Measurements from ENCODE around the gene MEI4. TPM values are rescaled to one million over a fixed set of nuclear protein-coding genes. Genes with fewer than 3 reads are reported as not detected.

Gene MEI4
- total RNA-seq, 1 experiment from 2014 or later: not detected

DNA sequence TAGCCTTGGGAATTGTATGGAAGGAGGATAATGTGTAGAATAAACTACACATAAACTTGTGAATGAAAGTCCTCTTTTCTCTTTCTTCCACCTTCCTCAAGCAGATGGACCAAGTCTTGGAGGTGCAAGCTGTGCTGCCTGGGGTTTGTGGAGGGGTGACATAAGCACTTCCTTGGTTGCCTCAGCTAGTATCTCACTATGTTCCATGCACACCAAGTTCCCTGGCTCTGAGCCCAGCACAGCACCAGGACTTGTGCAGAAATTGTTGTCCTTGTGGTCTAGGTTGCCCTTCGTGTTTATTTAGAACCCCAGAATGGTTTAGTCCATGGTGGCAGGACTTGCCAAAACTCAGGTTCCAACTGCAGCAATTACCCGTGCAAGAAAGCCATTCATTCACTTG is 110.3 kb downstream of the MEI4 start:
- Histone ChIP-seq H3K79me2 (ENCODE audit: low read length) (no peaks in the 10 kb centered on the region), H3K27ac (ENCODE audit: low read length) (no peak overlapping the region), H3K27me3 (ENCODE audit: low read length) (no peaks in the 10 kb centered on the region)

DNA sequence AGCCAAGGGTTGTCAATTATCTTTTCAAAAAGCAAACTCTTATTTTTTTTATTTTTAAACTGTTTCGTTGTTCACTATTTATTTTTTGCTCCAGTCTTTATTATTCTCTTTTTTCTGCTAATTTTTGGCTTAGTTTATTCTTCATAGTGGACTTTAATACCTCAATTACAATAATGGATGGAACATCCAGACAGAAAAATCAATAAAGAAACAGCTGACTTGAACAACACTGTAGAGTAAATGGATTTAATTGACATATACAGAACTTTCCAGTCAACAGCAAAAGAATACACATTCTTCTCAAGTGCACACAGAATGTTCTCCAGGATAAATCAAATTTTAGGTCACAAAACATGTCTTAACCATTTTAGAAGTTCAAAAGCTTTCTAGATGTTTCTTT is 111.5 kb downstream of the MEI4 start:
- Histone ChIP-seq H2AFZ (ENCODE audit: low read length) (no peak overlapping the region), H3K9ac (ENCODE audit: low read length) (no peak overlapping the region), H3K4me1 (ENCODE audit: low read length) (no peaks in the 10 kb centered on the region), H3K4me2 (ENCODE audit: low read depth, low read length, poor library complexity, severe bottlenecking) (no peak overlapping the region), H3K27ac (ENCODE audit: low read length) (no peak overlapping the region), H4K20me1 (ENCODE audit: insufficient read depth, low read depth, low read length) (no peaks in the 10 kb centered on the region), H3K9me3 (ENCODE audit: low read length) (peaks cover 10% of the 10 kb centered on the region), H3K79me2 (ENCODE audit: low read length) (no peaks in the 10 kb centered on the region), H3K36me3 (ENCODE audit: insufficient read depth, low read length) (no peaks in the 10 kb centered on the region), H3K4me3 (ENCODE audit: low read length) (no peak overlapping the region), H3K9me2 (replicated peaks; ENCODE audit: insufficient read depth, low read length) (no peaks in the 10 kb centered on the region), H3K27me3 (ENCODE audit: low read length) (no peaks in the 10 kb centered on the region)
- no peak for DNase-seq

More for the DNA sequence above, 110.3 kb downstream of the MEI4 start:
- H3K4me2 ChIP-seq (ENCODE audit: low read depth, low read length, poor library complexity, severe bottlenecking): no peak overlapping the region
- H3K9ac ChIP-seq (ENCODE audit: low read length): no peak overlapping the region
- no peak for DNase-seq
- no peak overlapping the region for H2AFZ ChIP-seq (ENCODE audit: low read length)
- H3K9me3 ChIP-seq (ENCODE audit: low read length): peaks cover 6% of the 10 kb centered on the region; the same call in 1 of the 2 replicates
- no peak overlapping the region for H3K4me3 ChIP-seq (ENCODE audit: low read length)
- H3K9me2 ChIP-seq (replicated peaks; ENCODE audit: insufficient read depth, low read length): no peaks in the 10 kb centered on the region
- no peaks in the 10 kb centered on the region for H3K4me1 ChIP-seq (ENCODE audit: low read length)
- no peaks in the 10 kb centered on the region for H3K36me3 ChIP-seq (ENCODE audit: insufficient read depth, low read length)
- H4K20me1 ChIP-seq (ENCODE audit: insufficient read depth, low read depth, low read length): no peaks in the 10 kb centered on the region

DNA sequence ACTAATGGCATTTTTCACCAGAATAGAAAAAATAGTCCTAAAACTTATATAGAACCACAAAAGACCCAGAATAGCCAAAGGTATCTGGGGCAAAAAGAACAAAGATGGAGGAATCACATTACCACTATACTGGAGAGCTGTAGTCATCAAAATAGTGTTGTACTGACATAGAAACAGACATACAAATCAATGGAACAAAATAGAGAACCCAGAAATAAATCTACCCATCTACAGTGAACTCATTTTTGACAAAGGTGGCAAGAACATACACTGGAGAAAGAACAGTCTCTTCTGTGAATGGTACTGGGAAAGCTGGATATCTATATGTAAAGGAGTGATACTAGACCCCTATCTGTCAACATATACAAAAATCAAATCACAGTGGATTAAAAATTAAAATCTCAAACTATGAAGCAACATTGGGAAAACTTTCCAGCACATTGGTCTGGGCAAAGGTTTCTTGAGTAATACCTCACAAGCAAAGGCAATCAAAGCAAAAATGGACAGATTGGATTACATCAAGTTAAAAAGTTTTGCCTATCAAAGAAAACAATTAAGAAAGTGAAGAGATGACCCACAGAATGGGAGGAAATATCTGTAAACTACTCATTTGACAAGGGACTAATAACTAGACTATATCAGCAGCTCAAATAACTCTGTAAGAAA is 120.5 kb downstream of the MEI4 start:
- no peaks in the 10 kb centered on the region for H4K20me1 ChIP-seq (ENCODE audit: insufficient read depth, low read depth, low read length)
- no peaks in the 10 kb centered on the region for H3K9me2 ChIP-seq (replicated peaks; ENCODE audit: insufficient read depth, low read length)
- H3K79me2 ChIP-seq (ENCODE audit: low read length): no peaks in the 10 kb centered on the region
- no peak for DNase-seq
- no peaks in the 10 kb centered on the region for H3K36me3 ChIP-seq (ENCODE audit: insufficient read depth, low read length)
- H3K4me3 ChIP-seq (ENCODE audit: low read length): no peak overlapping the region
- no peaks in the 10 kb centered on the region for H3K4me1 ChIP-seq (ENCODE audit: low read length)
- no peaks in the 10 kb centered on the region for H3K27me3 ChIP-seq (ENCODE audit: low read length)
- H3K4me2 ChIP-seq (ENCODE audit: low read depth, low read length, poor library complexity, severe bottlenecking): no peak overlapping the region
- peaks cover 20% of the 10 kb centered on the region for H3K9me3 ChIP-seq (ENCODE audit: low read length)
- H3K9ac ChIP-seq (ENCODE audit: low read length): no peak overlapping the region
- H2AFZ ChIP-seq (ENCODE audit: low read length): no peak overlapping the region
- no peak overlapping the region for H3K27ac ChIP-seq (ENCODE audit: low read length)

DNA sequence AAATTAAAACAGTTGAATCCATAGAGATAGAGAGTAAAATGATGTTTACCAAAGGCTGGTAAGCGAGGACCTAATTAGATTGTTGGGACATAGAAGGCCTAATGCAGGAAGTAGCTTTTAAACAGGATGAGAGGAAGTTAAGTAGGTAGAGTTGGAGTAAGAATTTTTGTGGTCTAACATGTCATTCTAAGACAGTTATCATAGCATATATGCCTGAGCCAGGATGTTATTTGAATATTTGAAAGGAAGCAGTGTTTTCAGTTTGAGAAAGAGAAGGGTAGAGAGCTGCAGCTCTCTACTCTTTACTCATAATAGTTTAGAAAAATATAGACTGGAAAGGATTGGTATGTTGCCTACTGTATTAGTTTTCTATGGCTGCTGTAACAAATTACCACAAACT is 121.6 kb downstream of the MEI4 start:
- Histone ChIP-seq H3K4me1 (ENCODE audit: low read length) (no peaks in the 10 kb centered on the region), H3K9ac (ENCODE audit: low read length) (no peak overlapping the region), H4K20me1 (ENCODE audit: insufficient read depth, low read depth, low read length) (no peaks in the 10 kb centered on the region), H2AFZ (ENCODE audit: low read length) (no peak overlapping the region), H3K4me2 (ENCODE audit: low read depth, low read length, poor library complexity, severe bottlenecking) (no peak overlapping the region), H3K4me3 (ENCODE audit: low read length) (no peak overlapping the region), H3K9me3 (ENCODE audit: low read length) (peaks cover 14% of the 10 kb centered on the region), H3K36me3 (ENCODE audit: insufficient read depth, low read length) (no peaks in the 10 kb centered on the region), H3K9me2 (replicated peaks; ENCODE audit: insufficient read depth, low read length) (no peaks in the 10 kb centered on the region), H3K27ac (ENCODE audit: low read length) (no peak overlapping the region), H3K27me3 (ENCODE audit: low read length) (no peaks in the 10 kb centered on the region), H3K79me2 (ENCODE audit: low read length) (no peaks in the 10 kb centered on the region)
- DNase-seq: no peak

DNA sequence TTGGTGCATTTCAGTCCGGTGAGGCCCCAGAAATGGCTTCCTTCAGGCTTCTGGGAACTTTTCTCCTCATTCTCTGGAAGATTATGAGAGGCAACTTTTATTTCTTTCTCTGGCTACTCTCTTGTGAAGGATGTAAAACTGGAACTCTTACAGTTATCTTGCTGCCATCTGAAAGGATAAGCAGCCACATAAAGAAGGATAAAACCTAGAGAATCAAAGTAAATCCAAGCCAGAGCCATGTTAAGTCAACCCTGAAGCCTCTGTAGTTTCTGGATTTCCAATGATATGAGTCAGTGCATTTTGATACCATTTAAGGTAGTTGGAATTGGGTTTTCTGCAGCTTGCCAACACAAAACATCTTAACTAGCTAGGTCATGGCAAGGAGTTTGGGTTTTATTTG is 123.6 kb downstream of the MEI4 start:
- no peaks in the 10 kb centered on the region for H3K36me3 ChIP-seq (ENCODE audit: insufficient read depth, low read length)
- no peak overlapping the region for H3K4me3 ChIP-seq (ENCODE audit: low read length)
- no peak overlapping the region for H2AFZ ChIP-seq (ENCODE audit: low read length)
- H3K27me3 ChIP-seq (ENCODE audit: low read length): no peaks in the 10 kb centered on the region
- DNase-seq: no peak
- no peaks in the 10 kb centered on the region for H4K20me1 ChIP-seq (ENCODE audit: insufficient read depth, low read depth, low read length)
- H3K4me1 ChIP-seq (ENCODE audit: low read length): no peaks in the 10 kb centered on the region
- H3K9ac ChIP-seq (ENCODE audit: low read length): no peak overlapping the region
- no peaks in the 10 kb centered on the region for H3K79me2 ChIP-seq (ENCODE audit: low read length)
- H3K9me3 ChIP-seq (ENCODE audit: low read length): peaks cover 7% of the 10 kb centered on the region; the same call in 1 of the 2 replicates
- no peak overlapping the region for H3K27ac ChIP-seq (ENCODE audit: low read length)
- no peak overlapping the region for H3K4me2 ChIP-seq (ENCODE audit: low read depth, low read length, poor library complexity, severe bottlenecking)
- H3K9me2 ChIP-seq (replicated peaks; ENCODE audit: insufficient read depth, low read length): no peaks in the 10 kb centered on the region

DNA sequence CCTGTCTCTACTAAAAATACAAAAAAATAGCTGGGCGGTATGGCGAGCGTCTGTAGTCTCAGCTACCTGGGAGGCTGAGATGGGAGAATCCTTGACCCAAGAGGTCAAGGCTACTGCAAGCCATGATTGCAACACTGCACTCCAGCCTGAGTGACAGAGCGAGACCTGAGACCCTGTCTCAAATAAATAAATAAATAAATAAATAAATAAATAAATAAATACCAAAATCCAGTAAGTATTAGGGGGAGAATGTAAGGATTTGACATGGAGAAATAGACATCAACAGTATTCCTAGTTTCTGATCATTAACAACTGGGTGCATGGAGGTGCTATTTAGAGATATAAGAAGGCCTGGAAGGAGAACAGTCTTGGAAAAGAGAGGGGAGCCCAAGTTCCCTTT is 125.7 kb downstream of the MEI4 start:
- no peak overlapping the region for H3K4me3 ChIP-seq (ENCODE audit: low read length)
- no peaks in the 10 kb centered on the region for H3K27me3 ChIP-seq (ENCODE audit: low read length)
- no peaks in the 10 kb centered on the region for H3K4me1 ChIP-seq (ENCODE audit: low read length)
- no peak overlapping the region for H3K4me2 ChIP-seq (ENCODE audit: low read depth, low read length, poor library complexity, severe bottlenecking)
- no peaks in the 10 kb centered on the region for H4K20me1 ChIP-seq (ENCODE audit: insufficient read depth, low read depth, low read length)
- DNase-seq: no peak
- no peaks in the 10 kb centered on the region for H3K36me3 ChIP-seq (ENCODE audit: insufficient read depth, low read length)
- H2AFZ ChIP-seq (ENCODE audit: low read length): no peak overlapping the region
- H3K79me2 ChIP-seq (ENCODE audit: low read length): no peaks in the 10 kb centered on the region
- no peak overlapping the region for H3K9ac ChIP-seq (ENCODE audit: low read length)
- no peak overlapping the region for H3K27ac ChIP-seq (ENCODE audit: low read length)
- H3K9me3 ChIP-seq (ENCODE audit: low read length): peaks cover 8% of the 10 kb centered on the region
- H3K9me2 ChIP-seq (replicated peaks; ENCODE audit: insufficient read depth, low read length): no peaks in the 10 kb centered on the region

DNA sequence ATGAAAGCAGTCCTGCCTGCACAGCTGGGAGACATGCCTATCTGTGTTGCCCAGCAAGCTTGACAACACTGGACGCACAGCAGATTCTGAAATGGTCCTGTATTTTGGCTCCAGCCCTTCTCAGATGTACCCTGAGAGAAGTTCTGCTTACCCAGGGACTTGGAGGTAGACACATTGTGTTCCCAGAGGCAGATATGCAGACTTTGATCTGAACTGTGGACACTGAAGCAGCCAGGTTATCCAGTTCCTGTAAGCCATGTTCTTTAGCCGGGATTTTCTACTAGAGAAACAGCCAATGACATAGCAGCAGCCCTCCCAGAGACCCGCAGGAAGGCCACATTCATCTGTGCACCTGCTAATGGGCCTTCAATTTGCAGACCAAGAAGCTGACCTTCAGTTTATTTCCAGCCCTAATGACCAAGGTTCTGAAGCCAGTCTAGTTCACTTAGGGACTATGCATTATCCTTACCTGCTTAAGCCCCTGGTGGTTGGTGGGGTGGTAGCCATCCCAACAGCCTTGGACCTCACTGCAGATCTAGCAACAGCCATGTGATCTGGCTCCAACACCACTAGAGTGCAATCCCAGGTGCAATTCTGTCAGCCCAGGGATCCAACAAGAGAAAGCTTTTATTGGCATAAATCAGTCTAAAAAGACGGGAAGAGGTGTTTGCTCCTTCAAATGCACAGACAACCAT is 134.2 kb downstream of the MEI4 start:
- H3K79me2 ChIP-seq (ENCODE audit: low read length): no peaks in the 10 kb centered on the region
- peaks cover 13% of the 10 kb centered on the region; the same call in 1 of the 2 replicates for H3K9me3 ChIP-seq (ENCODE audit: low read length)
- DNase-seq: no peak
- H3K27ac ChIP-seq (ENCODE audit: low read length): no peak overlapping the region
- H3K9ac ChIP-seq (ENCODE audit: low read length): no peak overlapping the region
- H3K4me1 ChIP-seq (ENCODE audit: low read length): no peaks in the 10 kb centered on the region
- H3K36me3 ChIP-seq (ENCODE audit: insufficient read depth, low read length): no peaks in the 10 kb centered on the region
- H3K27me3 ChIP-seq (ENCODE audit: low read length): no peaks in the 10 kb centered on the region
- H3K4me2 ChIP-seq (ENCODE audit: low read depth, low read length, poor library complexity, severe bottlenecking): no peak overlapping the region
- no peak overlapping the region for H2AFZ ChIP-seq (ENCODE audit: low read length)
- H4K20me1 ChIP-seq (ENCODE audit: insufficient read depth, low read depth, low read length): no peaks in the 10 kb centered on the region
- H3K4me3 ChIP-seq (ENCODE audit: low read length): no peak overlapping the region
- H3K9me2 ChIP-seq (replicated peaks; ENCODE audit: insufficient read depth, low read length): no peaks in the 10 kb centered on the region

DNA sequence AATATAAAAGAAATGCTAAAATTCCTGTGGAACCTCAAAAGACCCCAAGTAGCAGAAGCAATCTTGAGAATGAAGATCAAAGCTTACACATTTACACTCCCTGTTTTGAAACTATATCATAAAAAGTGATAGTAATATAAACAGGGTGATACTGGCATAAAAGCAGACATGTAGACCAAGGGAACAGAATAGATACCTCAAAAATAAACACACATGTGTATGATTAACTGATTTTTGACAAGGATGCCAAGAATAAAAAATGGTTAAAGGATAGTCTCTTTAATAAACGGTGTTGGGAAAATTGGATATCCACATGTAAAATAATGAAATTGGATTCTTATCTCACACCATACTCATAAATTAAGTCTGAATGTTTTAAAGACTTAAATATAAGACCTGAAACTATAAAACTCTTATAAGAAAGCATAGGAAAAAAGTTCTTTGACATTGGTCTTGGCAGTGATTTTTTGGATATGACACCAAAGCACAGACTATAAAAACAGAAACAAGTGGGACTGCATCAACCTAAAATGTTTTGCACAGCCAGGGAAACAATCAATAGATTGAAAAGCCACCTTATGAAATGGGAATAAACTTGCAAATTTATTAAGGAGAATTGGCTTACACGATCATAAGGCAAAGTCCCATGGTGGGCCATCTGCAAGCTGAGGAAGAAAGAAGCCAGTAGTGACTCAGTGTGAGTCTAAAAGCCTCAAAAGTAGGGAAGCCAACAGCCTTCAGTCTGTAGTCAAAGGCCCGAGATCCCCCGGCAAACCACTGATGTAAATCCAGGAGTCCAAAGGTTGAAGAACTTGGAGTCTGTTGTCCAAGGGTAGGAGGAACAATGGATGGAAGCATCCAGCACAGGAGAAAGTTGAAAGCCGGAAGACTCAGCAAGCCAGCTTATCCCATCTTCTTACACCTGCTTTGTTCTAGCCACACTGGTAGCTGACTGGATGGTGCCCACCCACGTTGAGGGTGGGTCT is 144.3 kb downstream of the MEI4 start:
- H4K20me1 ChIP-seq (ENCODE audit: insufficient read depth, low read depth, low read length): no peaks in the 10 kb centered on the region
- H3K4me2 ChIP-seq (ENCODE audit: low read depth, low read length, poor library complexity, severe bottlenecking): no peak overlapping the region
- H3K9me2 ChIP-seq (replicated peaks; ENCODE audit: insufficient read depth, low read length): no peaks in the 10 kb centered on the region
- H3K36me3 ChIP-seq (ENCODE audit: insufficient read depth, low read length): no peaks in the 10 kb centered on the region
- H2AFZ ChIP-seq (ENCODE audit: low read length): no peak overlapping the region
- no peaks in the 10 kb centered on the region for H3K4me1 ChIP-seq (ENCODE audit: low read length)
- DNase-seq: no peak
- no peaks in the 10 kb centered on the region for H3K27me3 ChIP-seq (ENCODE audit: low read length)
- H3K27ac ChIP-seq (ENCODE audit: low read length): no peak overlapping the region
- H3K9me3 ChIP-seq (ENCODE audit: low read length): no peaks in the 10 kb centered on the region; the same call in 1 of the 2 replicates
- H3K4me3 ChIP-seq (ENCODE audit: low read length): no peak overlapping the region
- H3K79me2 ChIP-seq (ENCODE audit: low read length): no peaks in the 10 kb centered on the region
- H3K9ac ChIP-seq (ENCODE audit: low read length): no peak overlapping the region

Measured in Karpas-422 (cell line).